Adrenal gland (tissue), 5 donors: ENCODE data around the gene HRG.

ENCODE experiments used
- CTCF ChIP-seq, 6 experiments: fragments of 450-650 bp in 4 of 6; fragments of 200-600 bp in 2 of 6; sonication (generic) in 1 of 6; IDR thresholded peaks; 1 replicate in 5 of 6; 2 replicates in 1 of 6; pipeline versions ENCODE4 v1.5.1 to v1.8.0; 2016 to 2021; ENCODE audit warnings: antibody characterized with exemption in 6 of 6, mild to moderate bottlenecking in 2 of 6, moderate library complexity in 1 of 6
- POLR2A ChIP-seq, 2 donors: fragments of 450-650 bp; IDR thresholded peaks; one replicate each; pipeline ENCODE4 v1.6.1; 2017; ENCODE audit warnings: antibody characterized with exemption in 2 of 2, mild to moderate bottlenecking in 2 of 2, moderate library complexity in 1 of 2
- donor health status: DM: no; HTN: no; CAD: no.

GRCh38 chr3:186691676-186692075 is 25.9 kb downstream of the HRG start:
- TF ChIP-seq CTCF (IDR thresholded peaks at IDR 0.05) (no peak), POLR2A (IDR thresholded peaks at IDR 0.05) (no peak)
